ENCODE measurements around the gene PPM1J.
A peak's percentile ranks its signal among the peaks of the same experiment; 100 is the strongest.

PPM1J gene

DNA sequence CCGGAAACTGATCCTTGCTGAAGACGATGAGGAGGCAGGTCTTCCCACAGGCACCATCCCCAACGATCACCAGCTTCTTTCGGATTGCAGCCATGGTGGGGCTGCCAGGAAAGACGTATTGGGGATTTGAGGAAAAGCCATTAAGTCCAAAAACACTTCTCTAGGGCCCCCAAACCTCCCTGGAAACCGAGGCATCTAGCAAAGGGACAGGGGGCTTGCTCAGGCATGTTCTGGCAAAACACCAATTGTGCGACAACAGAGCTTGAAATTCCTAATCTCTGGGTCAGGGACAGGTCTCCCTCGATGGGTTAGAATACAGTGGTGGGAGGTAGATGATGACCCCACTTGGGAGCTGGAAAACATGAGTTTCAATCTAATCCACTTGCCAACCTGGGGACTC is 11.4 kb downstream of the PPM1J start:
- no peak for DNase-seq

DNA sequence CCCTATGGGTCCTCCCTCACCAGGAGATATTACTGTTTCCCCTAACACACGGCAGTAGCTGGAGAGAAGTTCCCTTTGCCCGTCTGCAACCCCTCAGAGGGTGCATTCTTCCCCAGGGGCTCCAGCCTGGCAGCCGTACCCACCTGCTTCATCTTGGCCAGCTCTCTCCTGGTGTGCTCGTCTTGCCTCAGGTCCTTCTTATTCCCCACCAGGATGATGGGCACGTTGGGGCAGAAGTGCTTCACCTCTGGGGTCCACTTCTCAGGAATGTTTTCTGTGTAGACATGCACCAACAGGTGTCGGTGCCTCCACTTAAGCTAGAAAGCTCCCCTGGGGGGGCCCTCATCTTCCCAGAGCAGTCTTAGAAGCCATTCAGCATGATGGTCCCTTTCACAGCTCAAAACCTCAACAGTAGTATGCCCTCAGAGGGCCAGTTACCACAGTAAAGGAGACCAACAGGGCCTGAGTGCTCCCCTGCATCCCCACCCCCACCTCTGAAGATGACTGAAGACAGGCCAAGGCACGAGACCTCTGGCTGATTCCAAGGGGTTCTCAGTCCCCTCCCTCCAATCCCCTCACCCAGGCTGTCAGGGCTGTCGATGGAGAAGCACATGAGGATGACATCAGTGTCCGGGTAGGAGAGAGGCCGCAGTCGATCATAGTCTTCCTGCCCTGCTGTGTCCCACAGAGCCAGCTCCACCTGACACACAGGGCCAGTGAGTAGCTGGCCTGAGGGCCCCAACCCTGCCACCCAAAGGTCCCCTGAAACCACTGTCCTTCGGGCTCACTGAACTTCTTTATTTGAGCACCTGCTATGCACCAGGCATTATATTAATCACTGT is 12.5 kb downstream of the PPM1J start:
- no peak for DNase-seq

DNA sequence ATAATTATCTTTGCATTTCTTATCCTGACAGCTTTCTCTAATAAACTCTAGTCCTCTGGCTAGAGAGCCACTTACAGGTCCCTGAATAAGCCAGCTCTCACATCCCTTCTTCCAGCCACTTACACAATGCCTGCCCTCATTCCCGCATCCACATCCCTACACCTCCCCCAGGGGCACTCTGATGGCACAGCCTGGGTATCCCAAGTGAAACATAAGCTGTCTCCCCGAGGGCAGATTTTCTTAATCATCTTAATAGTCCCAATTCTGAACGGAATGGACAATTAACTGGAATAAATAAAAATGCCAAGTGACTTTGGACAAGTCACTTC is 13.1 kb downstream of the PPM1J start:
- DNase-seq: no peak

DNA sequence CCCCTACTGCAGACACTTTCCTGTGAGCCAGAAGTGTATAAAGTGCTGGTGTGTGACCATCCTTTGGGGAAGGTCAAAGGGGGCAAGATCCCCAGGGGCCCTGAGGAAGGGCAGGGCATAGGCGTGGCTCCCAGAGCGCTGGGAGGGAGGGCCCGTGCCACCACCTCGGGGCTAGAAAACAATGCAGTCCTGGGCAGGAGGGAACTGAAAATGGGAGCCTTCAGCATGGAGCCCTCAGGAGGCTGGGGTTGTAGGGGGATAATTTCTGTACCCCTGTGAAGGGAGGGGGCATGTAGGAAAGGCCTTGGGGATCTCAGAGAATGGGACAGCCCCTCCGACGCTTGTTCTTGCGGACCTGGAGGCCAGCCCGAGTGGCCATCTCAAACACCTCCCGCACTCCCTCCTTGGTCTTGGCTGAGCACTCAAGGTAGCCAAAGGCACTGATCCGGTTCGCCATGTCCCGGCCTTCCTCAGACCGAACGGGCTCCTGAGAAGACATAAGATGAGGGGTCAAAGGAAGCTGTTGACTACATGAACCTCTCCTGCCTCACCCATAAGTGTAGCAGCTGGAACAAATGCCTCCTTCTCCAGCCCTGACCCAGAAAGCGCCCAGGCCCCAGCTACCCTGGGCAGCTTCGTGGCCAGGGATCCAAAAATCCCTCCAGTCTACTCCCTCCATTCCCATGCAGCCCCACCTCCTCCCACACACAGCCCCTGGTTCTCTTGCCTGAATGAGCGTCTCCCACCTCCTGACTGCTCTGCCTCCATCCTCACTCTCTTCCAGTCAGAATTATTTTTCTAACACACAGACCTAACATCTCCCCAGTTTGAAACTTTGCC is 13.7 kb downstream of the PPM1J start:
- DNase-seq: no peak

DNA sequence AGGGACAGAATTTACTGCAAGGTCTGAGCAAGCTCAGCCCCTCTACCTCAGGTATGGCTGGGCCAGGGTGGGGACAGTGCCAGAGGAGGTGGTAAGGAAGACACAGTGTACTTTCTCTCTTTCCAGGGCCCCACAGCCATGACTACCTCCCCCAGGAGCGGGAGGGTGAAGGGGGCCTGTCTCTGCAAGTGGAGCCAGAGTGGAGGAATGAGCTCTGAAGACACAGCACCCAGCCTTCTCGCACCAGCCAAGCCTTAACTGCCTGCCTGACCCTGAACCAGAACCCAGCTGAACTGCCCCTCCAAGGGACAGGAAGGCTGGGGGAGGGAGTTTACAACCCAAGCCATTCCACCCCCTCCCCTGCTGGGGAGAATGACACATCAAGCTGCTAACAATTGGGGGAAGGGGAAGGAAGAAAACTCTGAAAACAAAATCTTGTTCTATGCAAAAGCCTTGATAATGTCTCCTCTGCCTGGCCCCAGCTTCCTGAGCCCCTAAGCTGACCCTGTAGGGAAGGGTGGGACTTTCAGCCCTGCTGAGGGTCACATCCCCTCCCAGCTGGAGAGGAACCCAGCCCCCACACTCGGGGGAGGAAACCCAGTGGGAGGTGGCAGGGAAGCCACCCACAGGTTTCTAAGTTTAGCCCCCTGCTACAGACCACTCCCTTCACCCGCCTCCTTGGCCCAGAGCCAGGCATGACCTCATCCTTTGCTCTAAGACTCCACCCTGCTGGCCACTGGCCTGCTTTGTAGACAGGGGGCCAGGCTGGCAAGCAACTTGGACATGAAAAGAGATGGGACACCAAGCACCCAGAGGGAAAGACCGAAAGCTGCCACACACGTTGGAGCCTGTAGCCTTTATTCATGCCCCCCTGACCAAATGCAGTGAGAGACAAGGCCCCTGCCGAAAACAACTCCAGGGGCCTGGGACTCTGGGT is 14.6 kb downstream of the PPM1J start:
- peak; percentile 67 to 82 for DNase-seq

DNA sequence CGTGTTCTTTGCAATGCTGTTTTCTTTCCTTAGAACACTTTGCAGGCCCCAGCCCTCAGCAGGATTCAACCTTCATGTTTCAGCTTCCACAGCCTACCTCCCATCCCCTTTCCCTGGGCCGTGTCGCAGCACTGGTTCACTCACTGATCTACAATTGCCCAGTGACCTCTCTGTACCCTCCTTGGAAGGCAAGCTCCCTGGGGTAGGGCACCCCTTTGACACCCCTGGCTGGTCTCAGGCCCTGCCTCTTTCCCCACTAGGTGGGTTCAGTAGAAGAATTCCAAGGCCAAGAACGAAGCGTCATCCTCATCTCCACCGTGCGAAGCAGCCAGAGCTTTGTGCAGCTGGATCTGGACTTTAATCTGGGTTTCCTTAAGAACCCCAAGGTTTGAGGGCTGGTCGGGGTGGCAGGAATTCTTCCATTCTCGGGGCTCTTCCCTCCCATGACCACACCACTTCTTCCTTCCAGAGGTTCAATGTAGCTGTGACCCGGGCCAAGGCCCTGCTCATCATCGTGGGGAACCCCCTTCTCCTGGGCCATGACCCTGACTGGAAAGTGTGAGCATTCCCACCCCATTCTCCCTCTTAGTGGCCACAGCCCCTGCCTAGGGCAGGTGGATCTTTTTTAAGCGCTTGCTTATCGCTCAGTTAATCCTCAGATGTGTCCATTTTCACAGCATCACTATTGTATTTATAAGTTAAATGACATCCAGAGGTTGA is 15.5 kb downstream of the PPM1J start:
- no peak for DNase-seq

DNA sequence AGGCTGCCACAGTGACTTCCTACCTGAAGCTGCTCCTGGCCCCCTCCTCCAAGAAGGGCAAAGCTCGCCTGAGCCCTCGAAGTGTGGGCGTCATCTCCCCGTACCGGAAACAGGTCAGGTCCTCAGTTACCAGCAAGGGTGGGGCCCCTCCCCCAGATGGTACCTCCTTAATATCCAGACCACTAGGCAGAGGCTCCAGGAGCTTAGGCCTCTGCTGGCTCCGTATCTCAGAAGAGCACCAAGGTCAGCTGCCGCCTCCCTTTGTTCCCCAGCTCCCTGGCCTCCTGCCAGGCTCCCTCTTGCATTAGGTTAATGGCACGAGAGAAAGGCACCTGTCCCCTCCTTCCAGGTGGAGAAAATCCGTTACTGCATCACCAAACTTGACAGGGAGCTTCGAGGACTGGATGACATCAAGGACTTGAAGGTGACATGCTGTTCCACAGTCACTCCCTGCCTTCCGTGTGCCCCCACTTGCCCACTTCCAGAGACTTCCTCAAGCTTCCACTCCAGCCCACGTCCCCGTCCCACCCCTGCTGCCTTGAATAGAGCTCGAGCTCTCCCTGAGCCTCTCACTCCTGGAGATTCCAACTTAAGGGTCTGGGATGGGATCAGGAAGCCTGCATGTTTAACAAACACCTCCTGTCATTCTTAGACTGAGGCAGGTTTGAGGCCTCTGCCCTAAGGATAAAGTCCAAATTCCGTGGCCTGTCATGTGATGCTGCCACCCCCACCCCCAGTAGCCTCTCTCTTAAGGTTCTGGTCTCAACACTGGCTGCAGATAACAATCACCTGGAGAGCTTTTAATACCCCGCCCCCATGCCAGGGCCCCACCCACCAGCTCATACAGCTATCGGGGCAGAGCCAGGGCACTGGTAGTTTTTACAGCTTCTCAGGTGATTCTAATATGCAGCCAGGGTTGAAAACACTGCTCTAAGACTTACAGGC is 16.5 kb downstream of the PPM1J start:
- no peak for DNase-seq

DNA sequence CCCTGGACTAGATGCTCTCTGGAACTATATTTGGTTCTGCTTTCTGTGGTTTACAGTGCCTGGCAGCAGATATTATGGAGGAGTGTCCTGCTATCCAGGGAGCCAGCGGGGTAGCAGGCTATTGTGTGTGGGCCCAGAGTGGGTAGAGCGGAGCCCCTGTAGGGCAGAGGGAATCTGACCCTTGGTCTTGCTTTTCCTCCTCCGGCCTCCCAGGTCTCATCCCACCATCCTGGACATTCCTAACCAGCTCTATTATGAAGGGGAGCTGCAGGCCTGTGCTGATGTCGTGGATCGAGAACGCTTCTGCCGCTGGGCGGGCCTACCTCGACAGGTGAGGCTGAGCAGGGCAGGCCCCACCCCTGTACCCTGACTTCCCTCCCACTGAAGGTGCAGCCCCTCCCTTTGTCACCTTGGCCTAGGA is 17.3 kb downstream of the PPM1J start:
- DNase-seq: no peak

DNA sequence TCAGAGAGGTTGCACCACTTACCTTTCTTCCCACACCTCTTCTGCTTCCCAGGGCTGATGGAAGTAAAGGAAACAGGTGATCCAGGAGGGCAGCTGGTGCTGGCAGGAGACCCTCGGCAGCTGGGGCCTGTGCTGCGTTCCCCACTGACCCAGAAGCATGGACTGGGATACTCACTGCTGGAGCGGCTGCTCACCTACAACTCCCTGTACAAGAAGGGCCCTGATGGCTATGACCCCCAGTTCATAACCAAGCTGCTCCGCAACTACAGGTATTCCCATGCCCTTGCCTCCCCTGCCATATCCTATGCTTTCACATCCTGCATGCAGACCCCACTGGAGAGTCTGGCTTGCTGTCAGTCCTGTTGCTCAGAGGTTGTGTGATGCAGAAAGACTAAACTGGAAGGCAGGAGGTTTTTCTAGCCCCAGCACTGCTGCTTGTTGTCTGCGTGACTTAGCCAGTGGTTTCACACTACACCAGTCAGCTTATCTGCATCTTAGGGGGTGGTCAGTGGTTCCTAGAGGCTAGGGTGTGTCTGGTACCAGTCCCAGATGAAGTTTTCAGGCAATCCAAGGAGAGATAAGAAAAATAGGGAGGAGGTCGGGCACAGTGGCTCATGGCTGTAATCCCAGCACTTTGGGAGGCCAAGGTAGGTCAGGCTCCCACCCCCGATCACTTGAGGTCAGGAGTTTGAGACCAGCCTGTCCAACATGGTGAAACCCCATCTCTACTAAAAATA is 18.4 kb downstream of the PPM1J start:
- DNase-seq: no peak

DNA sequence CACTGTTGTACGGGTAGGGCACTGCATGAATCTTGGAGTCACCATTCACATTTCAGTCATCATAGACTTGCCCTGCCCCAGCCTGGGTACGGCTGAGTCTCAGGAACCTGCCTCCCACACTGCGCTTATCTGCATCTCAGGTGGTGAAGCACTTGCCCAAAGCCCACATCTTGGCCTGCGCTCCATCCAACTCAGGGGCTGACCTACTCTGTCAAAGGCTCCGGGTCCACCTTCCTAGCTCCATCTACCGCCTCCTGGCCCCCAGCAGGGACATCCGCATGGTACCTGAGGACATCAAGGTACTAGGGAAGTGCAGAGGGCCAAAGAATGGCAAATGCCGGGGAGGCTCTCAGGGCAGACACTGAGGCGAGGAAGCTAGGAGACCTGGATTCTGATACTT is 19.9 kb downstream of the PPM1J start:
- DNase-seq: no peak

DNA sequence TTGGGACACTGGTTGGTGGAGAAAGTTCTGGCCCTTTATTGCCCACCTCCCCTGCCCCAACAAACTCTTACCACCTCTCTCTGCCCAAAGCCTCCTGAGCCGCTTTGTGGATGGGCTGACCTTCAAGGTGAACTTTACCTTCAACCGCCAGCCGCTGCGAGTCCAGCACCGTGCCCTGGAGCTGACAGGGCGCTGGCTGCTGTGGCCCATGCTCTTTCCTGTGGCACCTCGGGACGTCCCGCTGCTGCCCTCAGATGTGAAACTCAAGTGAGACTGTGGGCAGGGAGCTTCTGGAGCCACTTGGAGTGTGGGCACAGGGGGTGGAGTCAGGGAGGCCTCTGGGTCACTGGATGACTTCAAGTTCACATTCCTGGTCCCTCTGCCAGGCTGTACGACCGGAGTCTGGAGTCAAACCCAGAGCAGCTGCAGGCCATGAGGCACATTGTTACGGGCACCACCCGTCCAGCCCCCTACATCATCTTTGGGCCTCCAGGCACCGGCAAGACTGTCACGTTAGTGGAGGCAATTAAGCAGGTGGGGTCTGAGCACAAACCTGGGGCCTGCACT is 20.7 kb downstream of the PPM1J start:
- DNase-seq: no peak

DNA sequence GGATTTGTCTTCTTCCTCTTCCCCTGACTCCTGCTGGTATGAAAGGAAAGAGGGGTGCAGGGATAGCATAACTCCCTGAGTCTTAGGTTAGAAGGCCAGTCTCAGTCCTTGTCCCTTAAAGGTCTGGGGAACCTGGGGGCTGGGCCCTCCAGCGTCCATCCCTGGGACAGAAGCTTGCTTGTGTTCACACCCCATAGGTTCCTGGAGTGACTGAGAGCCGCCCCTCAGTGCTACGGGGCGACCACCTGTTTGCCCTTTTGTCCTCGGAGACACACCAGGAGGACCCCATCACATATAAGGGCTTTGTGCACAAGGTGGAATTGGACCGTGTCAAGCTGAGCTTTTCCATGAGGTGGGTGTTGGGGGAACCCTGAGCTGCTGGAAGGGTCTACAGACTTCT is 21.3 kb downstream of the PPM1J start:
- DNase-seq: no peak

DNA sequence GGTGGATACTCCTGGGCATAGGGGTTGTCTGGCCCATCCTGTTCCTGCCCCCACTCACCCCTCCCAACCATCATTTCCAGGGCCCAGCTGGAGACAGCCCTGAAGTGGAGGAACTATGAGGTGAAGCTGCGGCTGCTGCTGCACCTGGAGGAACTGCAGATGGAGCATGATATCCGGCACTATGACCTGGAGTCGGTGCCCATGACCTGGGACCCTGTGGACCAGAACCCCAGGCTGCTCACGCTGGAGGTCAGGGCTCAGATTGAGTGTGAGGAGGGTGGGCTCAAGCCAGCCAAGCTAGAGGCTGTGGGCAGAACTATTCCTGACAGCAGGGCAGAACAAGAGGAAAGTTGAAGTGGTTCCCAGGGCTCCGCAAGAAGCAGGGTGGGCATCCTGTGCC is 22.5 kb downstream of the PPM1J start:
- DNase-seq: no peak

DNA sequence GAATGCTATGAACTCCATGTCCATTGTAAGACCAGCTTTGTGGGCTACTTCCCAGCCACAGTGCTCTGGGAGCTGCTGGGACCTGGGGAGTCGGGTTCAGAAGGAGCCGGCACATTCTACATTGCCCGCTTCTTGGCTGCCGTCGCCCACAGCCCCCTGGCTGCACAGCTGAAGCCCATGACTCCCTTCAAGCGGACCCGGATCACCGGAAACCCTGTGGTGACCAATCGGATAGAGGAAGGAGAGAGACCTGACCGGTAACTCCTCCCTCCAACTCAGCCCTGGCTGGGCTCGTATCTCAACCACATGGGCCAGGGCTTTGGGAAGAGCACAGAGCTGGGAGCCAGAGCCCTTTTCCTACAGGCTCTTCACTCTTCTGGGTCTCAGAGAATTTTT is 25.3 kb downstream of the PPM1J start:
- DNase-seq: no peak

DNA sequence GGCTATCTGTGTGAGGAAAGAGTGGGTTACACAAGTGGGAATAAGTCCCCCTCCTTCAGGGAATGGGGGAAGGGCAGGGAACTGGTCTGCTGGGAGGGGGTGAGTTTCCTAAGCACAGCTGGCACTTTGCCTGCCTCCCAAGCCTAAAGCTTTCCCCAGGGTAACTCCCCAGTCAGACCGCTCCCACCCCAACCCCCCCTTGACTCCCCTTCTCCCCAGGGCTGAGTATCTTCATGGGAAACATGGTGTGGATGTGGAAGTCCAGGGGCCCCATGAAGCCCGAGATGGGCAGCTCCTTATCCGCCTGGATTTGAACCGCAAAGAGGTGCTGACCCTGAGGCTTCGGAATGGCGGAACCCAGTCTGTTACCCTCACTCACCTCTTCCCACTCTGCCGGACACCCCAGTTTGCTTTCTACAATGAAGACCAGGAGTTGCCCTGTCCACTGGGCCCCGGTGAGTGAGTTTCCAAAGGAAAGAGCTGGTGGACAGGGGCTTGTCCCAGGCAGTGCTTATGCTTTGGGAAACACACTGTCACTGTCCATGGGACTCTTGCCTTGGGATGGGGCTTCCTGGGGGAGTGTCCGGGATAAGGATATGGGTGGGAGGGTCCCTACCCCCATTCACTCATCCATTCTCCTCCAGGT is 25.8 kb downstream of the PPM1J start:
- no peak for DNase-seq

DNA sequence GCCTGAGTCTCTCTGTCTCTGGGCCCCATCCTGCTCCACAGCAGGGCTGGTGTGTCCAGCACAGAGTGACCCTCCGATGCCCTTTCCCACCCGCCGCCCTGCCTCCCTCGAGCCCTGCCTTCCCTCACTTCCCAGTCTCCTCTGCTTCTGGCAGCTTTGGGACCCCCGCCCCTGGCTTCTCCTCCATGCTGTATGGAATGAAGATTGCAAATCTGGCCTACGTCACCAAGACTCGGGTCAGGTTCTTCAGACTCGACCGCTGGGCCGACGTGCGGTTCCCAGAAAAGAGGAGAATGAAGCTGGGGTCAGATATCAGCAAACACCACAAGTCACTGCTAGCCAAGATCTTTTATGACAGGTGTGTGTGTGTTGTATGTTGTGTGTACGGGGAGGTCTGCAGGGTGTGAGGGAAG is 26.3 kb downstream of the PPM1J start:
- no peak for DNase-seq

DNA sequence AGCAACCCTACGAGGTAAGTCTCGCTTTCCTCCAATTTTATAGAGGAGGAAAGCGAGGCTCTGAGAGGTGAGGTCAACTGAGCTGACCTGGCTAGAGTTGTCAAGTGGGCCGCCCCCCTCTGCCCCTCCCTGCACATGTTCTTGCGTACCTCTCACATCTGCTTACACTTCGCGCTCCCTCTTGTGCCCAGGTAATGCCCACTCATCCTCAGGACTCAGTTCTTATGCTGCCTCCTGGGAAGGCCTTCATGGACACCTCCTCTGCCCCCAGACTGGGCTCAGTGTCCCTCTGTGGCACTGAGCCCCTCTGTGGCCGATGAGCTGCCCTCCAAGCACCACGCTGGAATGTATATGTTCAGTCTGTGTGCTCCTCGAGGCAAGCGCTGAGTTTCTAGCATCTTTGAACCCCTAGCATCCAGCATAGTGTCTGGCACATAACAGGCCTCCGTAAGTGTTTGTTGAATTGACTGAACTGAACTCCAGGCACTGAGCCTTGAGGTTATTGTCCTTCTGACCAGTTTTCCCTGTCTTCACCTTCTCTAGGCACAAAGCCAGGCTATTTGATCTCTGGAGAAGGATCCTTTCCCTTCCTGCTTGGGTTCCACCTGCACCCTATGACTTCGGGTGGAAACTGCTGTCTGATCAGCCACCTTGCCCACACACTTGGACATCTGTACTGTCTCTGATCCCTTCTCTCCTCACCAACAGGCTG is 27.2 kb downstream of the PPM1J start:
- DNase-seq: no peak

DNA sequence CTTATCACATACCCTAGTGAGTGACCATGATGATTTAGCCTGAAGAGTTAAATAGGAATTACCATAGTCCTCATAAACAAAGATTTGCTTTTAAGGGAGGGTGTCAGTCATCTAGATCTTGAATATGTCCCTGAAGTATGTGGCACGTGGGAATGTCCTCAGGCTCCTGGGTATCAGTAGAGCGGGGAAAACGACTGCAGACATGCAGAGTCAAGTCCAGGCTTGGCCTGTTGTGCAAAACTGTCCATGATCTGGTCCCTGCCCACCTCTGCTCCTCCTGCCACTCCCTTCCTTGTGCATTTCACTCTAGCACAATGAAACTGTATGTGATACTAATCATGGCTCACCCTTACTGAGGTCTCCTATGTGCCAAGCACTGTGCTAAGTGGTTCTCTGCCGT is 27.8 kb downstream of the PPM1J start:
- DNase-seq: no peak

DNA sequence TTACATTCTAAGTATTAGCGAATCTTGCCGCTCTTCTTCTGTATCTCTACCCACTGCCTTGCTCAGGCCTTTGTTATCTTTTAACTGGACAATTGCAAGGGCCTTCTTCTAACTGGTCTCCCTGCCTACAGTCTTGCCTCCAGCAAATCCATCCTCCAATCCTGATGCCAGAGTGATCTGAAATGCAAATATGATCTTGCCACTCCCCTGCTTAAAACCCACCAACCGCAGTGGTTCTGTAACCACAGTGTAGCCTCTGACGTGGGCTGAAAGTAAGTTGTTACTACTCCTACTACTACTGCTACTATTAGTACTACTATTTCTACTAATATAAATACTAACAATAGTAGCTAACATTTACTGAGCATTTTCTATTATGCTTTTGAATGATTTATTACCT is 28.3 kb downstream of the PPM1J start:
- no peak for DNase-seq

Measured in hippocampal formation (tissue), 2 donors.